Ammon's horn (tissue), 1 donor: ENCODE measurements around the gene C3.
"Not testable (repeated sequence)": the region's sequence is repeated elsewhere in the genome, so short reads cannot be mapped to it uniquely, and the experiment has no call there.

Experiments used
- DNase-seq: peaks from one replicate; pipeline ENCODE4 v3.0.0-alpha.2; 2016; ENCODE audit warnings: low spot score

The C3 gene

DNA sequence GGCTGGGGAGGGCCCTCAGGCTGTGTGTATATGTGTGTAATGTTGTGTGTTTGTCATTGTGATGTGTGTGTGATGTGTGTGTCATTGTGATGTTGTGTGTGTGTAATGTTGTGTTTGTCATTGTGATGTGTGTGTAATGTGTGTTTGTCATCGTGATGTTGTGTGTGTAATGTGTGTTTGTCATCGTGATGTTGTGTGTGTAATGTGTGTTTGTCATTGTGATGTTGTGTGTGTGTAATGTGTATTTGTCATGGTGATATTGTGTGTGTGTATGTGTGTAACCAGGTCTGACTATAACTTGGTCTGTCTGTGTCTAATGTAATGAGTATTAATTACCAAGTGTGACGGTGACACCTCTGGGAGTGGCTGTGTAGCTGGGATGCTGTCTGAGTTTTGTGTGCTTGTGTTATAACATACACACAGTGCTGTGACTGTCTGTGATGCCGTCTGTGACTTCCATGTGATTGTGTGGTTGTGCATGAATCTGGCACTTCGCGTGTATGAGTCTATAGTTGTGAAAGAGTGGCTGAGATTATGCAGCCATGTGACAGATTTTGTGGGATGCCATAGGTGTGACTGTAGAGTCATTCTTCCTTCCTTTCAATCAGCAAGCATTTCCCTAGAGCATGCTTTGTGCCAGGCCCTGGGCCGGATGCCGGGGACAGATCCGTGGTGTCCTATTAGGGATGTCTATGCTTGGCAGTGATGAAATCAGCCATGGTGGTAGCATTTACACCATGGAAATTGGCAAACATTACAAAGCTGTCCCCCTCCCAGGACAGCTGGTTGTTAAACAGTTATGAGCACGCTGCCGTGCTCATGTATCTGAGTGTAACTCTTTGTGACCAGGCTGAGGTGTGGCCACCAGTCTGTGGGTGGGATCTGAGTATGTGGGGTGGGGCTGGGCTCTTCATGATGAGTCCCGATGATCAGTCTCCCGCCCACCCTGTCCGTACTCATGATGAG, 56.9 kb downstream of the C3 start:
- DNase-seq: no peak

DNA sequence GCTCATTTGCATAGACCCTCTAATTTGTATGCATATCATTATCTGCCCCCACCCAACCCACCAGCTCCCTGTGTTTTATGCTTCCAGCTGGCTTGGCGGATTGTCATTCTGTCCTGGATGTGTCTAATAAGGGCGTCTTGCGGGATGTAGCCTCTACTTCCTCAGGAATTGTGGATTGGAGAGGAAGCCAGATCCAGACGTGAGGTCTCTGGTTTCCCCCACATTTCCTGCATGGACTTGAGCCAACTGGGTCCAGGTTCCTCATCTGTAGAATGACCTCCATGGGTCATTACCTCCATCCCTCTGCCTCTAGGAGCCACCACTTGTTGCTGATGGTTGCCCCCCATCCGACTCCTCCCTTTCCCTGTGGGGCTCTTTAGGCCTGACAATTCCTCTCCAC, 57.7 kb downstream of the C3 start:
- DNase-seq: no peak

DNA sequence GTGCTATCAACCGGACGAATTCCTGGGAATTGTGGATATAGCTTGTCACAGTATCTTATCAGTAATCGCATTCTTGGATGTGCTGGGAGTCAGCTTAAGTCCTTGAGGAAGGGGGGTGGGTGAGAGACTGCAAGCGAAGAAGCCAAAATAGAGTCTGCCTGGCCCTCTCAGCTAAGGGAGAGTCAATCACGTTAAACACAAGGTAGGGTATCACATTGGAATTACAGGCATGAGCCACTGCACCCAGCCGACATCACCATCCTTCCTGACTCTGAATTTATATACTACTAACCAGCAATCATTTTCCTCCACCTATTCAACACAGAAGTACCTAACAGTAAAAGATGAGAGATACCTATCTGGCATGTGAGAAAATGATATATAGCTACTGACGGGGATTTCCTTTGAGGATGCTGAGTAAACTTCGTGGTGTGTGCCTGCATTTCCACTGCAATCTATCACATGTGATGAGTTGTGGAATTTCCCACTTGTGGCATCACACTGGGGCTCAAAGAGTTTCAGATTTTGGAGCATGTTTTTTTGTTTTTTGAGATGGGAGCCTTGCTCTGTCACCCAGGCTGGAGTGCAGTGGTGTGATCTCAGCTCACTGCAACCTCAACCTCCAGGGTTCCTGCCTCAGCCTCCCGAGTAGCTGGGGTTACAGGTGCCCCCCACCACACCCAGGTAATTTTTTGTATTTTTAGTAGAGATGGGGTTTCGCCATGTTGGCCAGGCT, 58.8 kb downstream of the C3 start:
- not testable (repeated sequence) for DNase-seq

DNA sequence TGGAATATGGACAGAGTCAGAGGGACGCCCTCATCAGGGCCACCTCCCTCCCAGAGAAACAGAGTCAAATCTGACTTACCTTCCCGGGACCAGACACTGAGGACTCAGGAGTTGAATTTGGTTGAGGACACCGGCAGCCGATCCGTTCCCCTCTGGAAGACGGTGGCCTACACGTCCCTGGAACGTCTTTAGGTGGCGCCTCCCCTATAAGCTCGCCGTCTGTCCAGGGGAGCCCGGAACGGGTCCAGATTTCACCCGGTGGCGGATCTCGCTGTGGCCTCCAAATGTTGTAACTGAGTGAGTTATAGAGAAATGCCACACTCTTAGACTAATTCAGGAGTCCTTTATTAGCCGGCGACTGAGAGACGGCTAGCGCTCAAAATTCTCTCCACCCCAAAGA, 59.5 kb downstream of the C3 start:
- no peak for DNase-seq

DNA sequence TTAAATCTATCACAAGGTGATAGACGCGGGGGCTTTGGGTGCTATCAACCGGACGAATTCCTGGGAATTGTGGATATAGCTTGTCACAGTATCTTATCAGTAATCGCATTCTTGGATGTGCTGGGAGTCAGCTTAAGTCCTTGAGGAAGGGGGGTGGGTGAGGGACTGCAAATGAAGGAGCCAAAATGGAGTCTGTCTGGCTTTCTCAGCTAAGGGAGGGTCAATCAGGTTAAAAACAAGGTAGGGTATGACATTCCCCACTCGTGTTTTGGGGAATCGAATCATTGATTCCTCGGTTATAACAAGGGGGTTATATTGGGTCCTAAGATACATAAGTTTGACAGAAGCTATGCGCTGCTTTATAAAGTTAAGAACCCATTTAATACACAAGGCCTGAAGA, 64.1 kb downstream of the C3 start:
- not testable (repeated sequence) for DNase-seq

DNA sequence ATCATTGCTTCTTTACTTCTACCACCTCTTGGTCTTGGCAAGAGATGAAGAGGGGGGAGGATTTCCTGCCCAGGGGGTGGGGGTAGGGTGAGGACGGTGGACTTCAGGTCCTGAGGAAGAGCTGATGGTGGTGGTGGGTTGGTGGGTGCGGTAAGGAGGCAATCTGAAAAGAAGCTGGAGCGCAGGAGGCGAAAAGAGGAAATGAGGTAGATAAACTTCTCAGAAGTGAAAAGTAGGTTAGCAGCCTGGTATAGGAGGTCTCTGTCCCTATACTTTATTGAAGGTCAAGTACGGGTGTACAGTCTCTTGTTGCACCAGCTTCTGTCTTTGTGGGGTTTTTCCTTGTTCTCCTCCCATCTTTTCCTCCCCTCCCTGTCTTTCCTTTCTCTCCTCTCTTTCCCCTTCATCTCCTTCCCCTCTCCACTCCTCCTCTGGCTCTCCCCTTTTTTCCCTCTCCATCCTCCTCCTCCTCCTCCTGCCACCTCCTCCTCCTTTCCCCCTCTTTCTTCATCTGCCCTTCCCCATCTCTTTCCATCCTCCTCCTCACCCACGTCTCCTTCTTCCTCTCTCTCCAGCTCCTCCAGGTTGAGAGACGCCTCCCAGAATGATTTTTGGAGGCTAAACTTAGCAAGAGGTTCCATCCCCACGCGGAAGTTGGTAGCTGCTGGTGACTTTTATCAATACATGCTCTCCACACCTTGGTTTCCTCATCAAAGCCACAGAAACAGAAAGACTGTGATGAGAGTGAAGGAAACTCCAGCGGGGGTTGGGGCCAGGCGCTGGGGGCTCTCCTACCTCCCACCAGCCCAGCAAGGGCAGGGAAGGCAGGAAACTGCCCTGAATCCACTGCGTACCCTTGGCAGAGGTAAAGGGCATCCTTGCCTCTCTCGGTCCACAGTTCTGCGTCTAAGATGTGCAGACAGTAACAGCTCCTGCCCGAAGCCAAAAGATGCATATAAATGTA, 65.8 kb downstream of the C3 start:
- DNase-seq: no peak

DNA sequence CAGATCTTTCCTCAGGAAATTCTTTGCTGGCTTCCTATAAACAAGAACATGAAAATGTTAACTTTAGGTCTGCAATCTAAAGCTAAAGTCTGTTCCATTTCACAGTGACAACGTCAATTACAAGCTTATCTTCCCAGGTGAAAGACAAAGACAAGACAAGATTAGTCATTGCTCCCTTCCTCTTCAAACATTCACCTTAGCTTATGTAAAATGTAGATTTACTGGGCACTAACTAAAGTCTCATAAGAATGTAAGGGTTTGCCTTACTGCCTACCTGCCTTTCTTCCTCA, 67.7 kb downstream of the C3 start:
- no peak for DNase-seq

DNA sequence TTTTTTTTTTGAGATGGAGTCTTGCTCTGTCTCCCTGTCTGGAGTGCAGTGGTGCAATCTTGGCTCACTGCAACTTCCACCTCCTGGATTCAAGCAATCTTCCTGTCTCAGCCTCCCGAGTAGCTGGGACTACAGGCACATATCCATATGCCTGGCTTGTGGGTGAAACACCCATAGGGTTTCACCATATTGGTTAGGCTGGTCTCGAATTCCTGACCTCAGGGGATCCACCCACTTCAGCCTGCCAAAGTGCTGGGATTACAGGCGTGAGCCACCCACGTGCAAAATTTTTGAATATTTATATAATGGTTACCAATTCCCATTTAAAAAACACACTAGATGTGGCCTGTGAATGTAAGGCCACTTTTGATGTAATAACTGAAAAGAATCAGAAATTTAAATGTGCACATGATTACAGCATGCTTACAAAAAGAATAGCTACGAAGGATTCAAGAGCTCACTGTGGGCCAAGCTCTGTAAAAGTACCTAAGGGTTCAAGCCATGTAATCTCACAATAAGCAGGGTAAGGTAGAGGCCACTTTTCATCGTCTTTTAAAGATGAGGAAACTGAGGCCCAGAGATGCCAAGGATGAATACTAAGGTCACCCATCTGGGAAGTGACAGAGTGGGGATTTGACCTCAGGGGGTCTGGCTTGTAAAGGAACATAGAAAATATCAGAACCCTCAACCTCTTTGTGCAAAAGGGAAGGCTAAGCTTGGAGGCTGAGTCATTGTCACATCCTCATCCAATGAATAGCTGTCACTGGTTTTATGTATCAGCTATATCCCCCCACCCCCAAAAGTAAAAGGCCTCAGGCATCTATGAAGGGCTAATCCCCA, 68.3 kb downstream of the C3 start:
- DNase-seq: no peak

DNA sequence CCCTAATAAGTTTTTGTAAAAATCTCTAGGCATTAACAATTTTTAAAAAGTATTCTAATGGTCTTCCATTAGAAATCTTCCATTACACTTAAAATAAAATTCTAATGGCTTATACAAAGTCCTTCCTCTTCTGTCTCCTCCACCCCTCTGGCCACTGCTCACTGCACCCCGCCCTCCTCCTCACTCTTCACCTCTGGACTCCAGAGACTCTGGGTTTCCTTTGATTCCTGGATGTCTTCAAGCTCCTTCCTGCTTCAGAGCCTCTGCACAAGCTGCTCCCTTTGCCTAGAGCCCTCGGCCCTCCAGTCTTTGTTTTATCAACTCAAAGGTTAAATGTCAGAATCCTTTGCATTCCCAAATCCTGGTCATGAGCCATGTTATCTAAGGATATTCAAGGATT, 71.3 kb downstream of the C3 start:
- DNase-seq: no peak

DNA sequence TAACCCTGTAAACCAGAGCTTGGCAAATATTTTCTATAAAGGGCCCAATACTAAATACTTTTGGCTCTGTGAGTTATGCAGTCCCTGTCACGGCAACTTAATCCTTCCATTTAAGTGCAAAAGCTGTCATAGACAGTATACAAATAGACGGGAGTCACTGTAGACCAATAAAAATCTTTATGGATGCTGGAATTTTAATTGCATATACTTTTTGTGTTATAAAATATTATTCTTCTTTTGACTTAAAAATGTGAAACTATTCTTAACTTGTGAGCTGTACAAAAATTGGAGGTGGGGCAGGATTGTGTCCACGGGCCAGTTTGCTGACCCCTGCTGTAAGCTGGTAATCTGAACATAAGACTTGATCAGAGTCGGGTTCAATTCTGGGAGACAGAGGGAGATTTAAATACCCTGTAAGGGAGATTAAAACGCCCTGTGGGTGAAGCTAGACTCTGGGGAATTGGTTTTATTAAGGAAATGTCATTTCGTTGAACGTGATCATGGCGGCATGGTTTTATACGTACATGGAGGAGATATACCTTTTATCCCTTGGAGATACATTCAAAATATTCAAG, 72.2 kb downstream of the C3 start:
- no peak for DNase-seq

DNA sequence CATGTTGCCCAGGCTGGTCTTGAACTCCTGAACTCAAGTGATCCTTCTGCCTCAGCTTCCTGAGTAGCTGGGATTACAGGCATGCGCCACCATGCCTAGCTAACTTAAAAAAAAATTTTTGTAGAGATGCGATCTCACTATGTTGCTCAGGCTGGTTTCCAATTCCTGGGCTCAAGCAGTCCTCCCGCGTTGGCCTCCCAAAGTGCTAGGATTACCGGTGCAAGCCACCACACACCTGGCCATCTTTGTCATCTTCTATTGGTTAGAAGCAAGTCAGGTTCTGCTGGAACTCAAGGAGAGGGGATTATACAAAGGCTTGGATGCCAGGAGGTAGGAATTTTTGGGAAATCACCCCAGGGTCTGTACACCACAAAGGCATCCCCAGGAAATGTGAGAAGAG, 75.7 kb downstream of the C3 start:
- DNase-seq: no peak

DNA sequence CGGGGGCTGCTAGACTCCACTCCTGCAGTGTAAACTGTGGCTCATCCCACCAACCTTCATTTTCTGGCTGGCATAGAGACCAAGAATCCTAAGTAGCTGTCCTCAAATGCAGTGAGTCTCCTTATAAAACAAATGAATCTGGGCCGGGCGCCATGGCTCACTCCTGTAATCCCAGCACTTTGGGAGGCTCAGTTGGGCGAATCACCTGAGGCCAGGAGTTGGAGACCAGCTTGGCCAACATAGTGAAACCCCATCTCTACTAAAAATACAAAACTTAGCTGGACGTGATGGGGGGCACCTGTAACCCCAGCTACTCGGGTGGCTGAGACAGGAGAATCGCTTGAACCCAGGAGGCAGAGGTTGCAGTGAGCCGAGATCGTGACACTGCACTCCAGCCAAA, 80.1 kb downstream of the C3 start:
- DNase-seq: not testable (repeated sequence)

DNA sequence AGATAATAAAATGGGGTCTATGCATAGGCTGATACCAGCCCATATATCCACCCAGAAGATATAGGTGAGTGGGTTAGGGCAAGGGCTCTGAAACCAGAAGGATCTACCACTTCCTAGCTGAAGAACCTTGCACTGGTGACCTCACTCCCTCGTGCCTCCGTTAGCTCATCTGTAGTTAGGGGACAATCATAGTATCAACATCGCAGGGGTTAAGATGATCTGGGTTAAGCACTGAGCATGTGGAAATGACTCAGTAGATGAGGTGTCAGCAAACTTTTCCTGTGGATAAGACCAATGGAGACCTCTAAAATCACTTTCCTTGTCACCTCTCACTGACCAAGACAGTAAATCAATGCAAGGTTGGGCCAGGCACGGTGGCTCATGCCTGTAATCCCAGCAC, 81.0 kb downstream of the C3 start:
- no peak for DNase-seq

DNA sequence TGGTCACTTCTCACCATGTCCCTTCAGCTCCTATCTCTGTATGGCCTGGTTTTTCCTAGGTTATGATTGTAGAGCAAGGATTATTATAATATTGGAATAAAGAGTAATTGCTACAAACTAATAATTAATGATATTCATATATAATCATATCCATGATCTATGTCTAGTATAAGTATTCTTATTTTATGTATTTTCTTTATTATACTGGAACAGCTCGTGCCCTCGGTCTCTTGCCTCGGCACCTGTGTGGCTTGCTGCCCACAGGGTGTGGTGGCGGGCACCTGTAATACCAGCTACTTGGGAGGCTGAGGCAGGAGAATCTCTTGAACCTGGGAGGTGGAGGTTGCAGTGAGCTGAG, 87.0 kb downstream of the C3 start:
- DNase-seq: not testable (repeated sequence)

DNA sequence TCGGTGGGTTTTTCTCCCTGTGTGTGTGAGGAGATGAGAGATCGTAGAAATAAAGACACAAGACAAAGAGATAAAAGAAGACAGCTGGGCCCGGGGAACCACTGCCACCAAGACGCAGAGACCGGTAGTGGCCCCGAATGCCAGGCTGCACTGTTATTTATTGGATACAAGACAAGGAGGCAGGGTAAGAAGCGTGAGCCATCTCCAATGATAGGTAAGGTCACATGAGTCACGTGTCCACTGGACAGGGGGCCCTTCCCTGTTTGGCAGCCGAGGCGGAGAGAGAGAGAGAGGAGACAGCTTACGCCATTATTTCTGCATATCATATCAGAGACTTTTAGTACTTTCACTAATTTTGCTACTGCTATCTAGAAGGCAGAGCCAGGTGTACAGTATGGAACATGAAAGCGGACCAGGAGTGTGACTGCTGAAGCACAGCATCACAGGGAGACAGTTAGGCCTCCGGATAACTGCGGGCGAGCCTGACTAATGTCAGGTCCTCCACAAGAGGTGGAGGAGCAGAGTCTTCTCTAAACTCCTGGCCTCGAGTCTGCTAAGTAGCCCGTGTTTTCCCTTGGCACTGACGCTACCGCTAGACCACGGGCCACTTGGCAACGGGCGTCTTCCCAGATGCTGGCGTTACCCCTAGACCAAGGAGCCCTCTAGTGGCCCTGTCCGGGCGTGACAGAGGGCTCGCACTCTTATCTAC, 87.5 kb downstream of the C3 start:
- DNase-seq: peak; percentile 78

DNA sequence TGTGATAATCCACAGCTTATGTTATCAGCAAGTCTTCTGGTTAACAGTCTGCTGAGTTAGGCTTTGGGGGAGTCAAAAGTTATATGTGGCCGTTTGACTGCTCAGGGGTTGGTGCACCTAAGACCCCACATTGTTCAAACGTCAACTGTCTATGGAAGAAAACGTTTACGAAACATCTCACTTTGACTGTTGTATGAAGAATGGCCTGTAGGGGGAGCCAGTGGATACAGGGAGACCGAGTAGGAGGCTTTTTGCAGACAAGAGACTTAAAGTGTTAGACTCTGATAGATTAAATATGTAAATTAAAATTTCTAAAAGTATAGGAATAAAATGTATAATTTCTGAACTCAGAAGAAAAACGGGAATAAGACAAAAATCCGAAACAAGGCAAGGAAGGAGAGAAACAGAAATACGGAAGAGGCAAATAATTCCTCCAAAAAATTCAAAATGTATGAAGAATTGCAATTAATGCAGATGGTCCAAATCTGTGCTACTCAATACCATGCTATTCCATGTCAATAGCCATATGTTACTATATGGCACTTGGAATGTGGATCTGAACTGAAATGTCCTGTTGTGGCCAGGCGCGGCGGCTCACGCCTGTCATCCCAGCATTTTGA, 88.3 kb downstream of the C3 start:
- peak; percentile 85 for DNase-seq
